GM21717 (cell line): ENCODE measurements around the gene CORO2B.

Source experiments
- ATAC-seq: cut with Tn5 transposase; IDR thresholded peaks from one replicate; pipeline ENCODE4 v1.9.1; 2021; ENCODE audit warnings: mild to moderate bottlenecking, moderate library complexity; ENCODE audit not compliant: unreplicated experiment

Gene CORO2B, protein sequence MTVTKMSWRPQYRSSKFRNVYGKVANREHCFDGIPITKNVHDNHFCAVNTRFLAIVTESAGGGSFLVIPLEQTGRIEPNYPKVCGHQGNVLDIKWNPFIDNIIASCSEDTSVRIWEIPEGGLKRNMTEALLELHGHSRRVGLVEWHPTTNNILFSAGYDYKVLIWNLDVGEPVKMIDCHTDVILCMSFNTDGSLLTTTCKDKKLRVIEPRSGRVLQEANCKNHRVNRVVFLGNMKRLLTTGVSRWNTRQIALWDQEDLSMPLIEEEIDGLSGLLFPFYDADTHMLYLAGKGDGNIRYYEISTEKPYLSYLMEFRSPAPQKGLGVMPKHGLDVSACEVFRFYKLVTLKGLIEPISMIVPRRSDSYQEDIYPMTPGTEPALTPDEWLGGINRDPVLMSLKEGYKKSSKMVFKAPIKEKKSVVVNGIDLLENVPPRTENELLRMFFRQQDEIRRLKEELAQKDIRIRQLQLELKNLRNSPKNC

DNA sequence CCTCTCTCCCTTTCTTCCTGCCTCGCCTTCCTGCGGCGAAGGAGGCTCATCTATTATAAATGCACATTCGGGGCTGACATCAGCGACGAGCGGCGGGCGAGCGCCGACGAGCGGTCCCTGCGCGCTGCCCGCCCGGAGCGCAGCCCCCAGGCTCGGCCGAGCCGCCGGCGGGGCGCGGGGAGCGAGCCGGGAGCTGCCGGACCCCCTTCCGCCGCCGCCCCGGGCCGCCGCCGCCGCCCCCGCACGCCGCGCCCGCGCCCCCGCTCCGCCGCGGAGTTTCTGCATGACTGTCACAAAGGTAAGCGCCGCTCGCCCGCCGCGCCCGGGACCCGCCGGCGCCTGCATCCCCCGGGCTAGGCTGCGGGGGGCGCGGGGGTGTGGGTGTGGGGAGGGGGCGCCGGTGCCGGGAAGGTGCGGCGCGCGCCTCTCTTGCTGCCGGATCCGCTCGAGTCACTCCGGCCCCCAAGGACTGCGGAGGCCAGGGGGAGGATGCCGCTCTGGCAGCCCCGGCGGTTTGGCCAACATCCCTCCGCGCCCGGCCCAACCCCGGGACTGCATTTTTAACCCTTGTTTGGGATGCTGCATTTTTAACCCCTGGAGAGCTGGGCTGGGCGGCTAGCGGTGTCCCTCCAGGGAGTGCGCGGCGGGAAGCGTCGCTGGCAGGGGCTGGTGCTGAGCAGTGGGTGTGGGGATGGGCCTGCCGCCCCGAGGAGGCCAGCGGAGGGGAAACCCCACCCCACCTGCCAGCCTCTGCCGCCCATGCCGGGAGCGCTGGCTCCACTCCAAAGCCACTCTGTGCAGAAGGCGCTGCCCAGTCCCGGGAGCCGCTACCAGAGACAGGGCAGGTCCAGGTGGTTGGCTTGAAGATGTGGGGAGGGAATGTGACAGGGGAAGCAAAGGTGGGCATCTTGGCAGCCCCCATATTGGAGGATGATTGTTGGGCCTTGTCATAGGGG lies at the start of gene CORO2B:
CORO2B (plus strand) TSS at position 14 of the 956 bp plus-strand sequence; CDS start at position 284, 270 bp downstream.
- no peak for ATAC-seq

DNA sequence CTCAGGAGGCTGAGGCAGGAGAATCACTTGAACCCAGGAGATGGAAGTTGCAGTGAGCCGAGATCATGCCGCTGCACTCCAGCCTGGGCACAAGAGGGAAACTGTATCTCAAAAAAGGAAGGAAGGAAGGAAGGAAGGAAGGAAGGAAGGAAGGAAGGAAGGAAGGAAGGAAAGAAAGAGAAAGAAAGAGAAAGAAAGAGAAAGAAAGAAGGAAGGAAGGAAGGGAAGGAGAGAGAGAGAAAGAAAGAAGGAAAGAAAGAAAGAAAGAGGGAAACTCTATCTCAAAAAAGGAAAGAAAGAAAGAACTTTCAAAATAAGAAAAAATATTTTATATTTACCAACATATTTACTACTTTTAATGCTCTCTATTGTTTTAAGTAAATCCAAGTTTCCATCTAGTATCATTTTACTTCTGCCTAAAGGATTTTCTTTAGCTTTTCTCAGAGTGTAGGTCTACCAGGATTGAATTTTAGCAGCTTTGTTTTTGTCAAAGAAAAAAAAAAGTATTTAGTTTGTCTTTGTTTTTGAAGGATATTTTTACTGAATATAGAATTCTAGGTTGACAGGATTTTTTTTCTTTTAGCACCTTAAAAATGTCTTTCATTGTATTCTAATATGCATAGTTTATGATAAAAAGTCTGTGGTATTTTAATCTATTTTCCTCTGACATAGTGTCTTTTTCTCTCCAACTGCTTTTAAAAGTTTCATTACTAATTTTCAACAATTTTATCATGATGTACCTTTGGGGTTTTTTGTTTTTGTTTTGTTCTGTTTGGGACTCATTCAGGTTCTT lies 47.2 kb upstream of the CORO2B start:
- no peak for ATAC-seq

DNA sequence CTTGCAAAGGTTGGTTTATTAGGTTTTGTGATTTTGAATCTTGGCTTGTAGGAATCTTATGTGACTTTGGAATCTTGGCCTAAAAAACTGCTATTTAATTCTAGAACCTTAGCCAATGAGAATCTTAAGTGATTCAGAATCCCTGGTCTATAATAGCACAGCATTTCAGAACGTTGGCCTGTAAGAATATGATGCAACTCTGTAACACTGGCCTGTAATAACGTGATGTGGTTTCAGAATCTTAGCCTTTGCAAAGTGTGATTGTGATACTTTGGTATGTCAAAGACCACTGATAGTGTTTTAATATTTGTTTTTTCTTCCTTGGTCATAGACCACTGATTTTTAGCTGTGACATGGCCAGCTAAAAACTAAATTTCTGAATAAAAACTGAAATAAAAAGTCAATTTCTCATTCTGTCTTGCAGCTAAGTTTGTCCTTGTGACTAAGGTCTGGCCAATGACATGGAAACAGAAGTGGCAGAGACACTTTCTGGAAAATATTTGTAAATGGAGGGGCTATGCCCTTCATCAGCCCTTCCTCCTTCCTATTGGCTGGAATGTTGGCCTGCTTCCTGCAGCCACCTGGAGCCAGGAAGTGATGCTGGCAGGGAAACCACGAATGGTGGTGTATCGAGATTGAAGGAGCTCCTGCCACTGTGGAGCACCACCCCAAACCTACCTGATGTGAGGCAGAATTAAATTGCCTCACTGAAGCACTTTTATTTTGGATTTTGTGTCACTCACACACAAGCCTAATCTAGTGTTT lies 42.3 kb upstream of the CORO2B start:
- no peak for ATAC-seq

- no peak for ATAC-seq
Measured at GRCh38 chr15:68537097-68537496, 41.7 kb upstream of the CORO2B start.

DNA sequence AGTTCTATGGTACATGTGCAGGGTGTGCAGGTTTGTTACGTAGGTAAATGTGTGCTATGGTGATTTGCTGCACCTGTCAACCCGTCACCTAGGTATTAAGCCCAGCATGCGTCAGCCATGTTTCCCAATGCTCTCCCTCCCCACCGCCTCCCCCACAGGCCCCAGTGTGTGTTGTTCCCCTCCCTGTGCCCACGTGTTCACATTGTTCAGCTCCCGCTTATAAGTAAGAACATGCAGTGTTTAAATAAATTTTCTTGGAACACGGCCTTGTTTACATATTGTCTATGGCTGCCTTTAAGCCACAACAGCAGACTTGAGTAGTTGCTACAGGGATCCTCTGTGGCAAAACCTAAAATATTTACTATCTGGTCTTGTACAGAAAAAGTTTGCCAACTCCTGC lies 41.3 kb upstream of the CORO2B start:
- no peak for ATAC-seq

GRCh38 chr15:68538311-68538710 lies 40.5 kb upstream of the CORO2B start:
- no peak for ATAC-seq

DNA sequence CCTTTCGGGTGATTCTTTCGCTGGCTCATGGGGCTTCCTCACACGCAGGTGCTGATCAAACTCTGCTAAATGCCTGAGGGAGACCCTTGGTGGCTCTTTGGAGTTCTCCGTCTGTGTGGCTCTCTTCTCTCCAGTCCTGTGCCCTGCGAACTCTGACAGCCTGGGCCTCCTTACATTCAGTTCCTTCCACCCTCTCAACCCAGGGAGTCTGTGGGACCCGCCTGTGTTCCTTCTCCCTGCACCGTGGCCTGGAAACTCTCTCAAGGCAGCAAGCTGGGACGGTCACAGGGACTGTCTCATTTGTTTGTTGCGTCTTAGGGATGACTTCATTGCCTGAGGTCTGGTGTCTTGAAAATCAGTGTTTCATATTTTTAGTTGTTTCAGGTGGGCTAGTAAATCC lies 37.0 kb upstream of the CORO2B start:
- no peak for ATAC-seq

GRCh38 chr15:68542348-68542747 lies 36.4 kb upstream of the CORO2B start:
- no peak for ATAC-seq

- no peak for ATAC-seq
Measured at GRCh38 chr15:68542771-68543164, 36.0 kb upstream of the CORO2B start.

DNA sequence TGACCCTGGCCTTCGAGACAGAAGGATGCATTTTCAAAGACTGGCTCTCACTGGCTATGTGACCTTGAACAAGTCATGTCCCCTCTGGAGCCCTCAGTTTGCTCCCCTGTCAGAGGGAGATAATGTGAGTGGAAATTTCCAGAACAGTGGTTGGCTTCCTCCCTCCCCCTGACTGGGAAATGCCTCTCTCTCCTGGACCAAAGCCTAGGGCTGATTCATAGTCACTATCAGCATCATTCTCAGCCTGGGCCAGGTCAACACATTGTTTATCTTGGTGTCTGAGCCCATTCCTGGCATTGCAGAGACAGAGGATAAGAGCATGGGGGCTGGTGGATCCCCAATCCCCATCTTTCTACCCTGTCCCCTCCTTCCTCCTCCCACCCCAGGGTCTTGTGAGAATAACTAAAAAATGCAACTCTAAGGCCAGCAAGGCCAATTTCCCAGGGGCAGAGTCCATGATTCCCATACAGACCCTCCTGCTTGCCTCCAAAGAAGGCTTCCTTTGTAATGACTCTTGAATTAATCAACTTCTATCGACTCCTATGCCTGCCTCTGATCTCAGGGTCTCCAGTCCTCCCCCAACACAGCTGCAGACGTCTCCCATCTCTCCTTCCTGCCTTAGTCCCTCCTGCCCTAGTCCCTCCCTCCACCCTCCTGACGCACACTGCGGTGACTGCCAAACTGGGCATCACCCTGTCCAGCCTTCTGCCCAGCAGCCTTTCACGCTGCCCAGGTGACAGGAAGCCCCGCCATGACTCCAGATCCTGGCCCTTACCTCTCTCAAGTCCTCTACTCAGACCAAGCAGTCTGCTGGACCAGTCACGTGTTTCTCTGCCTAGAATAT lies 35.4 kb upstream of the CORO2B start:
- no peak for ATAC-seq

- no peak for ATAC-seq
Measured at GRCh38 chr15:68546318-68546717, 32.5 kb upstream of the CORO2B start.

- no peak for ATAC-seq
Measured at GRCh38 chr15:68548364-68548763, 30.4 kb upstream of the CORO2B start.

DNA sequence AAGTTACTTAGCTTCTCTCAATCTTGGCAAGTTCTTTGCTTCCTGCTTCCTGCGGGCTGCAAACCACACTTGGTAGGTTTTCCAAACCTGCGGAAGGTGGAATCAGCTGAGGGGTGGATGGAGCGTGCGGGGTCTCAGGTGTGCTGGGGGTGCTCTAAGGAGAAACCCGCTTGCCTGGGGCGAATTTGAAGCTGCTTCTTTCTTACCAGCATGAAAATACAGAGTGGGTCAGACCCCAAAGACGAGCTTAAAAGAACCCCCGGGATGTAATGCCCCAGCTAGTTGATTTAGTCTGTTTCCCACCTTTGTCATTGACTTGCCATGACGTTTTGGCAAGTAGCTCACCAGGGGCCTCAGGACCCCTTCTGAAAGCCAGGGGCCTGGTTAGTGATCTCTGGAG lies 28.8 kb upstream of the CORO2B start:
- ATAC-seq, result no peak

DNA sequence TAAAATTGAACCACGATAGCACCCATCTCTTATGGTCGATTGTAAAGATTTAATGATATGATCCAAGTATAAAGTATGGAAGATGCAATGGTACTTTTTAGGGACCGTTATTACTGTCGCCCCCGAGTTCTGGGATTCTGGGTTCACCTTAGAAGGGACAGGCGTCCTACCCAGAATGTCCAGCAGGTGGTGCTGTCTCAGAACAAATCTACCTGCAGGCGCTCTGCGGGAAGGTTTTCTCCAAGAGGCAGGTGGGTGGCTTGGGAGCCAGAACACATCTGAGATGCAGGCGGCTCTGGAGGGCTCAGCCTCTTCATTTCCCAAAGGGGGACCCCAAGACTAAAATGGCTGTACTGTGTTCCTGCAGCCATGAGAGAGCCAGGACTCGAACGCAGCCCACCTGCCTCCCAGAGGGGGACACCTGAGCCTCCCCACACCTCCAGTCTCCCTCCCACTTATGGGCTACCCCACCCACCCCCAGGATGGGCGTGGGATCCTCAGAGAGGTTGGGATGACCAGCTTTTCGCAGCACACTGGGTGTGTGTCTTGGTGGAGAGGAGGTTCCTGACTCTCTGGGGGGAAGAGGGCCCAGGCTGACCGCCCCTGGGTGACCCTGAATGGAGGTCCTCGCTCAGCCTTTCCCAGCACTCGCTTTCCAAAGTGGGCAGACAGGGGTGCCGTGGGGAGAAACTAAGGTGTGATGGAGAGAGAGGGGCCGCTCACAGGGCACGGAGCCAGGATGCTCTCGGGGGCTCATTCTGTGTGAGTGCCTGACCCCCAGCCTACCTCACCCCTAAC lies 28.1 kb upstream of the CORO2B start:
- no peak for ATAC-seq

DNA sequence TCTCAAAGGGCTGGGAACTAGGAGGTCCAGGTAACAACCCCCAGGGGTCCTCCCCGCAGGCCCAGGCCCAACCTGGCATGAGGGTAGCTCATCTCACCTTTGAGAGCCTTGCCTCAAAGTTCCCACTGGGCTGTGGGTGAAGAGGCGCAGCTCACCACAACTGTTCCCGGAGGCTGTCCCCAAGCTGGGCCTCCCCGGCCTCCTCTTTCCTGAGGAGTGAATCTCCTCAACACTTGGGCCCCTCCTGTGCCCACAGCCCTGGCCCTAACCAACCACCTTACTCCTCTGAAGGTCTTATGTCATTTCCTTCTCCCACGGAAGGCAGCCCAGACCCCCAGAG lies 27.5 kb upstream of the CORO2B start:
- ATAC-seq, result no peak

- ATAC-seq, result no peak
Measured at GRCh38 chr15:68552344-68552743, 26.4 kb upstream of the CORO2B start.

GRCh38 chr15:68552773-68553172 lies 26.0 kb upstream of the CORO2B start:
- ATAC-seq, result no peak

GRCh38 chr15:68553314-68553993 lies 25.3 kb upstream of the CORO2B start:
- ATAC-seq, result no peak
